ENCODE data around the gene NFE2L1. TPM values are rescaled to one million over a fixed set of nuclear protein-coding genes. Genes with fewer than 3 reads are reported as not detected.

The NFE2L1 gene
- total RNA-seq, 1 experiment from 2014 or later = 48.7 TPM

DNA sequence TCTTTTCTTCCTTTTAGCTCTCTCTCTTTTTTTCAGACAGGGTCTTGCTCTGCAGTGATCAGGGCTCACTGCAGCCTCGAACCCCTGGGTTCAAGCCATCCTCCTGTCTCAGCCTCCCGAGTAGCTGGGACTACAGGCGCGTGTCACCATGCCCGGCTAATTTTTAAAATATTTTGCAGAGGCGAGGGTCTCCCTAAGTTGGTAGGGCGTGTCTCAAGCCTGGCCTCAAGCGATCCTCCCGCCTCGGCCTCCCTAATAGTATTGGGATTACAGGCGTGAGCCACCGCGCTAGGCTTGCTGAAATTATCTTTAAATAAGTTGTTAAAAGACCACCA lies 58.6 kb downstream of the NFE2L1 start:
- Histone ChIP-seq H3K4me3 (ENCODE audit: low read length) (peak overlapping the region; percentile 79), H3K79me2 (ENCODE audit: low read length) (peaks cover 39% of the 10 kb centered on the region), H3K9me3 (ENCODE audit: low read length) (peaks cover 5% of the 10 kb centered on the region; the same call in 1 of the 2 replicates), H2AFZ (ENCODE audit: low read length) (peak overlapping the region; percentile 99), H3K4me1 (ENCODE audit: low read length) (peaks cover 39% of the 10 kb centered on the region), H3K36me3 (ENCODE audit: insufficient read depth, low read length) (no peaks in the 10 kb centered on the region), H3K9me2 (replicated peaks; ENCODE audit: insufficient read depth, low read length) (no peaks in the 10 kb centered on the region), H3K27me3 (ENCODE audit: low read length) (no peaks in the 10 kb centered on the region), H3K4me2 (ENCODE audit: low read depth, low read length, poor library complexity, severe bottlenecking) (peak overlapping the region; percentile 70), H3K9ac (ENCODE audit: low read length) (peak overlapping the region; percentile 88), H4K20me1 (ENCODE audit: insufficient read depth, low read depth, low read length) (no peaks in the 10 kb centered on the region), H3K27ac (ENCODE audit: low read length) (no peak overlapping the region)
- no peak for DNase-seq

DNA sequence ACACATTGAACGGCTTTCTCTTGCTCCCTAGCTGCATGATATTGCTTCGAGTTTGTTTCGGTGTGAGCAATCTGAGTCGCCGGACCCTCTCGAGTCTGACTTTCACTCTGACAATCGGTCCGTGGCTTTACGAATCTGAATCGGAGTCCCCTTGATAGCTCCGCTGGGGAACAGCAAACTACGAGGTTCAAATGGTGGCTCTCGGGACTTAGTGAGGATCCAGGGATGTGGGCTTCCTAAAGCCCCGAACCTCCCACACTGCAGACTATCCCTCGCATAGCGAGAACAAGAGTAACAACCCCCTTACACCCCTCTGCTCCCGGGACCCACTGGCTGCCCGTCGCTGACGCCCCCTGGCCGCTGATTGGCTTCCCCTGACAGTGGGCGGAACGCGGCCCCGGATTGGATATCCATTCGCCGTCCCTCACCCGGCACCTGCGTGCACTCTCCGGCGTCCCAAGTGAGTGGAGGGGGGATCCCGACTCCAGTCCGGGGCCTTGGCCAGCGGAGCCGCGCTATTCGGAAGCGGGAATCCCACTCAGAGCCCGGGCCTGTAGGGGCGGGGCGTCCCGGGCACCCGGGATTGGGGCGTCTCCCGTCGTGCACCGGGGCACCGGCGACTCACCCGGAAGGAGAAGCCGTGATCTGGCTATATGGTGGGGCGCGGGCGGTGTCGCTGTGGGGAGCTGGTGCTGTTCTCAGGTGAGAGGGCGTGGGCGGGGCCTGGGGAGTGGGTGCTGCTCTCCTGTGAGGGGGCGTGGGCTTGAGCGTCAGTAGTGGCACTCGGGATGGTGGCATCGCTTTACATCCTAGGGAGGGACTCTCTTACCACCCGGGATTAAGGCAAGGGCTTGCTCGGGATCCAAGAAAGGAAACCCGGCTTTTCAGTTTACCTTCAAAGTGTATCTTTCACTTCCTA lies 59.2 kb downstream of the NFE2L1 start, which contains the start of gene SNX11:
TSS of gene SNX11 (plus strand) at position 630 of the 919 bp plus-strand sequence. CDS start 4,278 bp downstream, outside the sequence.
- H3K9me3 ChIP-seq (ENCODE audit: low read length) = peaks cover 5% of the 10 kb centered on the region; the same call in 1 of the 2 replicates
- no peaks in the 10 kb centered on the region for H4K20me1 ChIP-seq (ENCODE audit: insufficient read depth, low read depth, low read length)
- H3K27me3 ChIP-seq (ENCODE audit: low read length) = no peaks in the 10 kb centered on the region
- H3K4me3 ChIP-seq (ENCODE audit: low read length) = peak within 1 kb of the TSS; percentile 79
- DNase-seq = peak; percentile 94
- peaks cover 45% of the 10 kb centered on the region for H3K79me2 ChIP-seq (ENCODE audit: low read length)
- peak within 1 kb of the TSS; percentile 70 for H3K4me2 ChIP-seq (ENCODE audit: low read depth, low read length, poor library complexity, severe bottlenecking)
- peak within 1 kb of the TSS; percentile 47 for H3K27ac ChIP-seq (ENCODE audit: low read length)
- H3K4me1 ChIP-seq (ENCODE audit: low read length) = peaks cover 37% of the 10 kb centered on the region
- H3K9ac ChIP-seq (ENCODE audit: low read length) = peak within 1 kb of the TSS; percentile 88
- no peaks in the 10 kb centered on the region for H3K9me2 ChIP-seq (replicated peaks; ENCODE audit: insufficient read depth, low read length)
- H2AFZ ChIP-seq (ENCODE audit: low read length) = peak within 1 kb of the TSS; percentile 99
- H3K36me3 ChIP-seq (ENCODE audit: insufficient read depth, low read length) = peaks cover 3% of the 10 kb centered on the region; the same call in 1 of the 2 replicates

DNA sequence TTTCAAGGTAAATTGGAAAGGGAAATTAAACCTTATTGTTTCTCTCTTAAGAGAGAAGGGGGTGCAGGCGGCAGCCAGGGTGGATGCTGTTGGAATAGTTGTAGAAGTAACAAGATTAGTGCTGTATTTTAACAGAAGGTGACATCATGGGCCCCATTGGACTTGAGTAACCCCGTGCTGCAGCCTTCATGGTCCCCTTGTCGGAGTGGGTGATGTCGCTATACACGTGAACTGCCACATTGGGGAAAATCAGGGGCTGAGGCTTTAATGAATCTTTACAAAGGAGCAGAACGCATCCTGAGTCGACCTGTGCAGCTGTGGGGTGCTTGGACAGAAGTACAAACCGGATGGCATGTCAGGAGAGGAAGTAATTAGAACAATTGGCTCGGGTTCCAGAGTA lies 62.6 kb downstream of the NFE2L1 start:
- no peak overlapping the region for H2AFZ ChIP-seq (ENCODE audit: low read length)
- H3K79me2 ChIP-seq (ENCODE audit: low read length) = peaks cover 51% of the 10 kb centered on the region
- H3K9ac ChIP-seq (ENCODE audit: low read length) = no peak overlapping the region
- DNase-seq = no peak
- H4K20me1 ChIP-seq (ENCODE audit: insufficient read depth, low read depth, low read length) = no peaks in the 10 kb centered on the region
- H3K9me2 ChIP-seq (replicated peaks; ENCODE audit: insufficient read depth, low read length) = no peaks in the 10 kb centered on the region
- peak overlapping the region; percentile 27; the same call in 1 of the 2 replicates for H3K4me3 ChIP-seq (ENCODE audit: low read length)
- H3K4me1 ChIP-seq (ENCODE audit: low read length) = peaks cover 37% of the 10 kb centered on the region
- H3K9me3 ChIP-seq (ENCODE audit: low read length) = no peaks in the 10 kb centered on the region
- H3K4me2 ChIP-seq (ENCODE audit: low read depth, low read length, poor library complexity, severe bottlenecking) = peak overlapping the region; percentile 57
- peaks cover 4% of the 10 kb centered on the region; the same call in 1 of the 2 replicates for H3K36me3 ChIP-seq (ENCODE audit: insufficient read depth, low read length)
- 0 out of 2 replicates have a peak overlapping the region, but pooled peaks have one; percentile 16 for H3K27ac ChIP-seq (ENCODE audit: low read length)
- H3K27me3 ChIP-seq (ENCODE audit: low read length) = no peaks in the 10 kb centered on the region

Small RNA genes within 50 kb of the gene (small RNA-seq; reads per million reads assigned to genes)
- gene AC004477.2 (not detected), gene MIR152 (0.43 reads per million, percentile 6 among the genes with 10 or more reads in this experiment), gene RNU6-1201P (0.79 reads per million, percentile 23 among the genes with 10 or more reads in this experiment)

Other genes starting within 250 kb of the NFE2L1 start
- gene OSBPL7, start 226.6 kb upstream of the NFE2L1 start, total RNA-seq (2014; rRNA removed; shearing (Covaris generic); ENCODE audit: low replicate concordance) = 11.1 and 21.9 TPM in 2 replicates
- 38.2 and 50.3 TPM in 2 replicates for gene MRPL10, start 216.8 kb upstream of the NFE2L1 start, total RNA-seq (2014; rRNA removed; shearing (Covaris generic); ENCODE audit: low replicate concordance)
- 2.8 TPM in 1 of 2 replicates, not detected in the other for gene LRRC46, start 216.7 kb upstream of the NFE2L1 start, total RNA-seq (2014; rRNA removed; shearing (Covaris generic); ENCODE audit: low replicate concordance)
- 37.7 and 63.5 TPM in 2 replicates for gene SCRN2, start 207.1 kb upstream of the NFE2L1 start, total RNA-seq (2014; rRNA removed; shearing (Covaris generic); ENCODE audit: low replicate concordance)
- 0.04 TPM in 1 of 2 replicates, not detected in the other for gene SP6, start 197.2 kb upstream of the NFE2L1 start, total RNA-seq (2014; rRNA removed; shearing (Covaris generic); ENCODE audit: low replicate concordance)
- gene SP2, start 152.1 kb upstream of the NFE2L1 start, total RNA-seq (2014; rRNA removed; shearing (Covaris generic); ENCODE audit: low replicate concordance) = 3.6 and 4.4 TPM in 2 replicates
- 26.8 and 32.0 TPM in 2 replicates for gene PNPO, start 106.8 kb upstream of the NFE2L1 start, total RNA-seq (2014; rRNA removed; shearing (Covaris generic); ENCODE audit: low replicate concordance)
- 0.97 and 2.7 TPM in 2 replicates for gene PRR15L, start 90.5 kb upstream of the NFE2L1 start, total RNA-seq (2014; rRNA removed; shearing (Covaris generic); ENCODE audit: low replicate concordance)
- 213 and 402 TPM in 2 replicates for gene CDK5RAP3, start 77.2 kb upstream of the NFE2L1 start, total RNA-seq (2014; rRNA removed; shearing (Covaris generic); ENCODE audit: low replicate concordance)
- gene COPZ2, start 10.6 kb upstream of the NFE2L1 start, total RNA-seq (2014; rRNA removed; shearing (Covaris generic); ENCODE audit: low replicate concordance) = not detected in 2 replicates
- gene CBX1, start 53.1 kb downstream of the NFE2L1 start, total RNA-seq (2014; rRNA removed; shearing (Covaris generic); ENCODE audit: low replicate concordance) = 32.5 TPM in 2 replicates
- gene SNX11, start 59.4 kb downstream of the NFE2L1 start, total RNA-seq (2014; rRNA removed; shearing (Covaris generic); ENCODE audit: low replicate concordance) = 14.6 and 16.4 TPM in 2 replicates

All from Karpas-422 (cell line).